A549 (cell line): ENCODE data around the gene FOXP1. TPM values are rescaled to one million over a fixed set of nuclear protein-coding genes. Genes with fewer than 3 reads are reported as not detected.

ENCODE experiments used
- ATAC-seq, 2 experiments: fragments of 200-7000 bp in 1 of 2; fragments of >200 bp in 1 of 2; cut with Nextera tagmentation in 1 of 2; cut with Tn5 transposase in 1 of 2; 3 replicates each; pipeline versions ENCODE4 v1.8.0 to v1.9.1; 2018 to 2020; ENCODE audit warnings: mild to moderate bottlenecking in 1 of 2, moderate library complexity in 1 of 2
- CTCF ChIA-PET: fragments of 300-600 bp; sonication (Branson Sonifier 250); formaldehyde crosslinking; extraction: SDS; loops from one replicate; lab custom pipeline; 2021; ENCODE audit warnings: antibody characterized with exemption, inconsistent platforms; lab: Yijun Ruan, JAX
- POLR2A ChIA-PET: fragments of 350-600 bp; formaldehyde crosslinking; extraction: SDS; loops from one replicate; lab custom pipeline; 2021; ENCODE audit warnings: antibody characterized with exemption, inconsistent platforms; lab: Yijun Ruan, JAX
- DNase-seq, 2 experiments: peaks; one replicate each; pipeline versions ENCODE4 v3.0.0 to v3.0.0-alpha.2; 2011 to 2016; ENCODE audit warnings: low read depth in 1 of 2, low spot score in 1 of 2
- FAIRE-seq: peaks from 2 replicates; lab custom pipeline; 2011; peaks lifted over from hg19 to GRCh38; lab: Jason Lieb, UNC
- H3K27ac ChIP-seq, 2 experiments: fragments of >200 bp; sonication (Bioruptor Twin); formaldehyde crosslinking; 3 replicates each; pipeline ENCODE4 v1.5.1; 2016 to 2017
- H3K4me1 ChIP-seq: fragments of >200 bp; sonication (Bioruptor Twin); formaldehyde crosslinking; 3 replicates; pipeline ENCODE4 v1.6.1; 2016
- H3K4me2 ChIP-seq: fragments of >200 bp; sonication (Bioruptor Twin); formaldehyde crosslinking; 3 replicates; pipeline ENCODE4 v1.6.1; 2016
- H3K4me3 ChIP-seq: fragments of >200 bp; sonication (Bioruptor Twin); formaldehyde crosslinking; 3 replicates; pipeline ENCODE4 v1.5.1; 2016
- H3K9me3 ChIP-seq: fragments of >200 bp; sonication (Bioruptor Twin); formaldehyde crosslinking; 3 replicates; pipeline ENCODE4 v1.6.1; 2016
- CBX2 ChIP-seq: fragments of 200-600 bp; sonication (generic); IDR thresholded peaks from 2 replicates; pipeline ENCODE4 v1.6.1; 2016; ENCODE audit warnings: low read depth, mild to moderate bottlenecking, borderline replicate concordance
- CEBPB ChIP-seq, 2 experiments: fragments of >200 bp in 1 of 2; sonication (Bioruptor Twin) in 1 of 2; formaldehyde crosslinking in 1 of 2; IDR thresholded peaks; 2 replicates each; pipeline ENCODE4 v1.6.1; 2012 to 2016
- EHF ChIP-seq: fragments of 250-450 bp; sonication (Bioruptor Pico); IDR thresholded peaks from 2 replicates; pipeline ENCODE4 v1.5.0; 2020; ENCODE audit warnings: mild to moderate bottlenecking
- HOXB13 ChIP-seq: fragments of 250-450 bp; sonication (Bioruptor Pico); IDR thresholded peaks from 2 replicates; pipeline ENCODE4 v1.5.0; 2020; ENCODE audit warnings: low read depth, mild to moderate bottlenecking, moderate library complexity
- HOXB5 ChIP-seq: fragments of 250-450 bp; sonication (Bioruptor Pico); IDR thresholded peaks from 2 replicates; pipeline ENCODE4 v1.5.0; 2020; ENCODE audit warnings: mild to moderate bottlenecking, moderate library complexity
- KDM1A ChIP-seq: fragments of 200-600 bp; sonication (generic); IDR thresholded peaks from 2 replicates; pipeline ENCODE4 v1.6.1; 2016; ENCODE audit warnings: low read depth, mild to moderate bottlenecking
- KDM5A ChIP-seq: fragments of 200-600 bp; sonication (generic); IDR thresholded peaks from 2 replicates; pipeline ENCODE4 v1.6.1; 2016; ENCODE audit warnings: antibody characterized with exemption, mild to moderate bottlenecking
- MAZ ChIP-seq: fragments of 150-350 bp; IDR thresholded peaks from 2 replicates; pipeline ENCODE4 v1.6.1; 2014; ENCODE audit warnings: antibody characterized with exemption, low read depth, low read length, borderline replicate concordance
- MYC ChIP-seq: IDR thresholded peaks from 2 replicates; pipeline ENCODE4 v1.6.1; 2012; ENCODE audit warnings: mild to moderate bottlenecking, inconsistent platforms, low read length, improper control_type of control experiment, borderline replicate concordance
- PHF8 ChIP-seq: fragments of 200-600 bp; sonication (generic); IDR thresholded peaks from 2 replicates; pipeline ENCODE4 v1.6.1; 2016; ENCODE audit warnings: low read depth, mild to moderate bottlenecking, antibody characterized with exemption, moderate library complexity, borderline replicate concordance
- RCOR1 ChIP-seq: fragments of 150-350 bp; IDR thresholded peaks from 2 replicates; pipeline ENCODE4 v1.6.1; 2014; ENCODE audit warnings: antibody characterized with exemption, low read length, low read depth
- RNF2 ChIP-seq: fragments of 200-600 bp; sonication (generic); IDR thresholded peaks from 2 replicates; pipeline ENCODE4 v1.6.1; 2016; ENCODE audit warnings: low read depth, mild to moderate bottlenecking, antibody characterized with exemption, moderate library complexity, borderline replicate concordance
- SMC3 ChIP-seq: fragments of >200 bp; sonication (Bioruptor Twin); formaldehyde crosslinking; IDR thresholded peaks from 3 replicates; pipeline ENCODE4 v1.6.1; 2018; ENCODE audit warnings: inconsistent platforms
- ZFP36 ChIP-seq: fragments of 450-650 bp; IDR thresholded peaks from 2 replicates; pipeline ENCODE4 v1.6.1; 2014; ENCODE audit warnings: borderline replicate concordance; ENCODE audit not compliant: partially characterized antibody
- ZSCAN20 ChIP-seq: fragments of 250-450 bp; sonication (Bioruptor Pico); IDR thresholded peaks from 2 replicates; pipeline ENCODE4 v1.8.0; 2022; ENCODE audit warnings: mild to moderate bottlenecking, moderate library complexity
- WGBS: methylation state at CpG from one replicate; pipeline ENCODE4 v1.1.6; 2017; ENCODE audit errors: missing lambda C conversion rate; 5-methylcytosine and 5-hydroxymethylcytosine counted together
- polyA plus RNA-seq, 4 experiments: library from polyadenylated mRNA; depleted of rRNA in 3 of 4; stranded (reverse); fragments of >200 nt; fragmentation: RNase III in 1 of 4; extraction: RNeasy Plus Mini Kit Qiagen cat#74134 plus additional on column Dnase treatment in 1 of 4; gene quantifications; 2 replicates in 3 of 4; 3 replicates in 1 of 4; pipeline ENCODE4 v1.2.3, GENCODE V29; 2011 to 2017
- TF ChIP-seq, protein P1 (sequence below): fragments of >200 bp; sonication (Bioruptor Twin); formaldehyde crosslinking; IDR thresholded peaks from 3 replicates; pipeline ENCODE4 v1.6.1; 2016
- TF ChIP-seq, protein P2 (sequence below): IDR thresholded peaks from 2 replicates; pipeline ENCODE4 v1.6.1; 2012
- TF ChIP-seq, protein P3 (sequence below): fragments of 250-450 bp; sonication (Bioruptor Pico); IDR thresholded peaks from 2 replicates; pipeline ENCODE4 v1.5.0; 2021; ENCODE audit warnings: mild to moderate bottlenecking, moderate library complexity, borderline replicate concordance

The FOXP1 gene
- polyA plus RNA-seq, 2 of the 4 experiments (the other 2 are of a cell fraction), result 12.8 to 13.9 TPM

DNA sequence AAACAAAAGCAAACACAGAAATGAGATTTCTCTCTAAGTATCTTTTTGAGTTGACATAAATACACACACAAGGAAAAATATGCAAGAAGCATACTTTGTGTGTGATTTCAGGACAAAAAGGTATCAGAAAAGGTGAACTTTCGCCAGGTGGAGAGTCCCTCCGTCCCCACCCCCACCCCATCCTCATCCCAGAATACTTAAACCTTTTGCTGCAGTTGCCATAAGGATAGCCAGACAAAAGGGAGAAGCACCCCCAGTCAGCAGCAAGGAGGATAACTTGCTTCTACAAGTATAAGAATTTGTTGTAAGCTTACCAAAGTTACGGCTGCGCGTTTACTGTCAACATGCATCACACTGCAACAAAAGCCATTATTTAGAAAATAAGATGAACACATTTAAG, 10.3 kb downstream of the FOXP1 start (continued):
- TF ChIP-seq HOXB5 (CRISPR knock-in tag) (no peak), ZSCAN20 (CRISPR knock-in tag) (no peak), ZFP36 (no peak), RNF2 (no peak)
- TF ChIP-seq, protein P1, sequence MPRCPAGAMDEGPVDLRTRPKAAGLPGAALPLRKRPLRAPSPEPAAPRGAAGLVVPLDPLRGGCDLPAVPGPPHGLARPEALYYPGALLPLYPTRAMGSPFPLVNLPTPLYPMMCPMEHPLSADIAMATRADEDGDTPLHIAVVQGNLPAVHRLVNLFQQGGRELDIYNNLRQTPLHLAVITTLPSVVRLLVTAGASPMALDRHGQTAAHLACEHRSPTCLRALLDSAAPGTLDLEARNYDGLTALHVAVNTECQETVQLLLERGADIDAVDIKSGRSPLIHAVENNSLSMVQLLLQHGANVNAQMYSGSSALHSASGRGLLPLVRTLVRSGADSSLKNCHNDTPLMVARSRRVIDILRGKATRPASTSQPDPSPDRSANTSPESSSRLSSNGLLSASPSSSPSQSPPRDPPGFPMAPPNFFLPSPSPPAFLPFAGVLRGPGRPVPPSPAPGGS, result no peak
- TF ChIP-seq, protein P2, sequence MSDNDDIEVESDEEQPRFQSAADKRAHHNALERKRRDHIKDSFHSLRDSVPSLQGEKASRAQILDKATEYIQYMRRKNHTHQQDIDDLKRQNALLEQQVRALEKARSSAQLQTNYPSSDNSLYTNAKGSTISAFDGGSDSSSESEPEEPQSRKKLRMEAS, result no peak

DNA sequence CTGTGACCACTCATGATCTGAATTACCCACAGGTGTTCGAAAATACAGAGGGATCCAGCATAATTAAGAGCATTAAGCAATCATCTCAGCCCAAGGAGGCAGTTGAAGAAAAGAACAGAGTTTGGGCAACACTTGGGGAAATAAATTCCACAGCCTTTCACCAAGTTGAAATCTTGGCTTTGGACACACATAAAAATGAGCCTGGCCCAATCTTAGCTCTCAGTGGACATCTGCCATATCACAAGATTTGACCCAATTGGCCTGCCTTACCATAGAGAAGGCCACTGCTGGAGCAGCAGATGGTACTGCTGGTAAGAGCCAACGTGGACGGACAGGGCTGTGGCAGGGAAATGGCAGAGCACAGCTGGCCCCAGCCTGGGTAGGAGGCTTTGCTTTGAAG, 13.0 kb downstream of the FOXP1 start:
- ChIA-PET CTCF (interaction anchor here (0.6 to 1.0 kb wide), 3 partner anchors 31 to 463 kb away, joined by 3 read pairs; no protein-coding TSS in a partner anchor), POLR2A (no interaction called here)
- Histone ChIP-seq H3K9me3 (no peaks in the 10 kb centered on the region), H3K4me3 (no peak overlapping the region), H3K4me2 (no peak overlapping the region), H3K4me1 (no peaks in the 10 kb centered on the region), H3K27ac (no peak overlapping the region)
- TF ChIP-seq, protein P3, sequence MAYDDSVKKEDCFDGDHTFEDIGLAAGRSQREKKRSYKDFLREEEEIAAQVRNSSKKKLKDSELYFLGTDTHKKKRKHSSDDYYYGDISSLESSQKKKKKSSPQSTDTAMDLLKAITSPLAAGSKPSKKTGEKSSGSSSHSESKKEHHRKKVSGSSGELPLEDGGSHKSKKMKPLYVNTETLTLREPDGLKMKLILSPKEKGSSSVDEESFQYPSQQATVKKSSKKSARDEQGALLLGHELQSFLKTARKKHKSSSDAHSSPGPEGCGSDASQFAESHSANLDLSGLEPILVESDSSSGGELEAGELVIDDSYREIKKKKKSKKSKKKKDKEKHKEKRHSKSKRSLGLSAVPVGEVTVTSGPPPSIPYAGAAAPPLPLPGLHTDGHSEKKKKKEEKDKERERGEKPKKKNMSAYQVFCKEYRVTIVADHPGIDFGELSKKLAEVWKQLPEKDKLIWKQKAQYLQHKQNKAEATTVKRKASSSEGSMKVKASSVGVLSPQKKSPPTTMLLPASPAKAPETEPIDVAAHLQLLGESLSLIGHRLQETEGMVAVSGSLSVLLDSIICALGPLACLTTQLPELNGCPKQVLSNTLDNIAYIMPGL (CRISPR knock-in tag), result no peak
- no peak for TF ChIP-seq RCOR1
- TF ChIP-seq CEBPB (IDR thresholded peaks at IDR 0.05), result no peak
- TF ChIP-seq, protein P1, result no peak
- no peak for TF ChIP-seq PHF8
- TF ChIP-seq CBX2, result no peak
- TF ChIP-seq MAZ, result no peak
- no peak for TF ChIP-seq EHF (CRISPR knock-in tag)
- TF ChIP-seq, protein P2, result no peak
- TF ChIP-seq KDM1A, result no peak
- no peak for TF ChIP-seq KDM5A
- no peak for DNase-seq
- no peak for ATAC-seq
- FAIRE-seq, result no peak
- WGBS, result 71% methylated on average over 3 of the region's 3 CpGs

DNA sequence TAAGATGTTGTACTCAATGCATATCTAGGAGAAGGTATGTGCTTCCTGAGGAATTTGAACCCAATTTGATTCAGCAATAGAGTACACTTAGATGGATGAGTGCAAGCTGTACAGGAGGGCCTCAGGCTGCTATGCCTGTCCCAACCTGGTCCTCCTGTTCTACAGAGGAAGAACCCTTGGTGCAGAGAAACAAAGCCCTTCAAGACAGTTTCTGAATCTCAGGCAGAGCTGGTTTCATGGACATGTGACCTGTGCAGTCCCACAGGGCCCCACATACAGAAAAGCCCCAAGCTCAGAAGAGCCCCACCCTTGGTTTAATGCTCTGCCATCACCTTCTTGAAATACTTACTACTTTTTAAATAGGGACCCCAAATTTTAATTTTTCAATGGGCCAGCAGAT, 15.3 kb downstream of the FOXP1 start:
- CTCF ChIA-PET, result interaction anchor here (0.9 to 1.0 kb wide), 2 partner anchors 9 to 18 kb away, joined by 3 to 5 read pairs; no protein-coding TSS in a partner anchor
- TF ChIP-seq, protein P1, result no peak
- TF ChIP-seq CBX2, result no peak
- no peak for TF ChIP-seq MYC
- no peak for TF ChIP-seq KDM1A
- no peak for TF ChIP-seq HOXB13 (CRISPR knock-in tag)
- no peak for TF ChIP-seq SMC3
- no peak for ATAC-seq
- POLR2A ChIA-PET, result no interaction called here
- Histone ChIP-seq H3K9me3 (no peaks in the 10 kb centered on the region), H3K4me3 (no peak overlapping the region), H3K4me1 (no peaks in the 10 kb centered on the region), H3K4me2 (no peak overlapping the region), H3K27ac (no peak overlapping the region)
- no peak for FAIRE-seq
- DNase-seq, result no peak
